GM18909 (cell line): ENCODE results near the gene GUF1.

ENCODE experiments used
- ATAC-seq: cut with Tn5 transposase; IDR thresholded peaks from one replicate; pipeline ENCODE4 v1.9.1; 2021; ENCODE audit warnings: mild to moderate bottlenecking; ENCODE audit not compliant: unreplicated experiment, poor library complexity

The GUF1 gene

GRCh38 chr4:44678094-44679041, at the start of gene GUF1:
GUF1 (plus strand) TSS chr4:44678420; CDS start chr4:44678623, 203 bp downstream.
- peak; percentile 98 for ATAC-seq

- ATAC-seq: peak; percentile 98
Observed at GRCh38 chr4:44629280-44629866, 48.8 kb upstream of the GUF1 start.

DNA sequence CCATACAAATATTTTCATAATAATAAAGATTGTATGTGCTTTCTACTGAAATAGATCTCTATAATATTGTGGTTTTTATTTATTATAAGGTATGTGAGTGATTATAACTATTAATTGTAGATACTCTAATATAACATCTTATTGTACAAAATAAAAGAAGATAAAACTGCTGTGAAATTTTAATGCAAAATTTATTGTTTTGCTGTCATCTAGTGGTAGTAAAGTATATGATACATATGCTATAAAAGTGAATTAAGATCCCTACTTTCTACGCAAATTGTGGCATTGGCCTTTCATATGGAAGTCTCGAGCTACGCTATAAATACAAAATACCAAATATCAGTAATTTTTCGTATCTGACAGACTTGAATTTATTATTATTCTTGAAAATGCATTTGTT, 46.1 kb upstream of the GUF1 start:
- no peak for ATAC-seq

DNA sequence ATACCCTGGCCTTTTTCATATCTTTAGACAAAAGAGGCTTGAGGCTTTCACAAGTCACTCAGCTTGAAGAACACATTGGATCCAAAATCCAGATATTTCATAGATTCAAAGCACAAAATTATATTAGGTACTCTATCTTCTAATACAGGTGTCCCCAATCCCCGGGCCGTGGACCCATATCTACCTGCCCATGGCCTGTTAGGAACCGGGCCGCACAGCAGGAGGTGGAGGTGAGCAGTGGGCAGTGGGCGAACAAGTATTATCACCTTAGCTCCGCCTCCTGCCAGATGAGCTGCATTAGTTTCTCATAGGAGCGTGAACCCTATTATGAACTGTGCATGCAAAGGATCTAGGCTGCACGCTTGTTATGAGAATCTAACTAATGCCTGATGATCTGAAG, 45.5 kb upstream of the GUF1 start:
- ATAC-seq: no peak

DNA sequence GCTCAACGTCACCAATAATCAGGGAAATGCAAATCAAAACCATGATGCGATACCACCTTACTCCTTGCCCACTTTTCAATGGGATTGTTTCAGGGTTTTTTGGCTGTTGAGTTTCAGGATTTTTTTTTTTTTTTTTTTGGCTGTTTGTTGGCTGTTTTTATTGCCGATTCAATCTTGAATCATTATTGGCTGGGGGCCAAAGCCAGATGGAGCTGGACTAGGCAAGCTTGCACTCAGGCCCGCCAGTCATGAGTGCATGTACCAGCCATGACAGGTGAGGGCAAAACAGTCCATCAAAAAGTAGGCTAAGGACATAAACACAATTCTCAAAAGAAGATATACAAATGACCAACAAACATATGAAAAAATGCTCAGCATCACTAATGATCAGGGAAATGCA, 40.1 kb upstream of the GUF1 start:
- ATAC-seq: no peak

DNA sequence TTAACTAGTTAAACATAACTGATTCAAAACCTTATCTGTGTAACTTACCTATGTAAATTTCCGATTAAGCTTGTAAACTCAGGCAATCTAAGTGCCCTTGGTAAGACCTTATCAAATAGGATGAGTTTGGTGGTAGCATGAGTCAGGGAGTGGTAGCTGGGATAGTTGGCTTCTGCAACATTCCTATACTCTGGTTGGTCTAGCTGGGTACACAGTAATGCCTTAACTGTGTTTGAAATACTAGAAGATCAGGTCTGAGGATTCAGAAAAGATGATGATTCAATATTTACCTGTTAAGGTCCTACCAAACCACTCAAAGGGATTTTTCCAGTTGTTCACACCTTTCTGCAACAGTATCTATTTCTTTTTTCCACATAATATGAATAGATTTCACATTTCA, 32.1 kb upstream of the GUF1 start:
- no peak for ATAC-seq

DNA sequence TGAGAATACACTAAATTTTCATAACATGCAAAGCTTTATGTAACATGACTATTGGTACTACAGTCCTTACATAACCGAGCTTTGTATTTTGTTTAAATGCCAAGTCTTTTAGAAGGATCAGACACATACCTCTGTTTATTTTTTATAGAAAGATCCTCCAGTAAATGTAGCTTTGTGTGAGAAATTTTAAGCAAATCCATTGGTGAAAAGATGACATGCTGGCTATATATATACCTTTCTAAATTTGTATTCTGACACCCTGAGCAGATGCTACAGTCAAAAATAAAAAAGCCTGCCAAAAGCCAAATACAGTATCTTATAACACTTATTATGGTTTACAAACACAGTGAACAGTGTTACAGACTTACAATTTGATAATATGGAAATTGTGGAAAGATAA, 26.8 kb upstream of the GUF1 start, which contains the start of gene YIPF7:
TSS of gene YIPF7 (minus strand) at position 201 of the 400 bp plus-strand sequence. CDS start 1,525 bp downstream, outside the sequence.
- ATAC-seq: no peak

DNA sequence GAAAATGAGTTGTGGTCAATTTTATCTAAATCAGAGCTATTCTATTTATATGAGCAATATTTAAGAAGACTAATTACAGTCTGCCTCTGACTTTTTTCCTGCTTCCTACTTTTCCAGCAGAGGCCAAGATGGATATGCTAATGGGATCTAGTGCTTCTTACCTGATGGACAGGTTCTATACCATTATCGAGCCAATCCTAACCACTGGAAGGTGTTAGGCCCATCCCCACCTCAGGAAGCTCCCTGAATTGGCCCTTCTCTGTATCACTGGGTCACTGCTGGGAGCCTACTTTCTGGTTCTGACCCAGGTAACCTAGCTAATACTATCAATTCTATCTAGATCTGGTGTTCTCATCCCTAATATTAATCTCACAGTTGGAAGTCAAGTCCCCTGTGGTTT, 26.2 kb upstream of the GUF1 start:
- ATAC-seq: no peak

DNA sequence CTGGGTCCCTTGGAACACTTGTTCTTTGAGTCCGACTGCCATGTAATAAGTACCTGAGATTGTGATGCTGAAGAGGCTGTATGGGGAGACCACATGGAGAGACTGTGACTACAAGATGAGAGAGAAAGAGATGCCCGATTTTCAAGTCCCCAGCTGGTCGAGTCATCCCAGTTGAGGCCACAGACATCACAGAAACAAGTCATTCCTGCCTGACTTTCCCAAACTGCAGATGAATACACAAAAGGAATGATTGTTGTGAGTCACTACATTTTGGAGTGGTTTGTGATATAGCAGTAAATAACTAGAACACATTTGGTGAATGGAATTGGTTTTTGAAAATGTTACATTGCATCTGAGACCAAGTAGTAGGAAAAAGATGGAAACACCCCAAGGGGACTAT, 17.8 kb upstream of the GUF1 start:
- no peak for ATAC-seq

DNA sequence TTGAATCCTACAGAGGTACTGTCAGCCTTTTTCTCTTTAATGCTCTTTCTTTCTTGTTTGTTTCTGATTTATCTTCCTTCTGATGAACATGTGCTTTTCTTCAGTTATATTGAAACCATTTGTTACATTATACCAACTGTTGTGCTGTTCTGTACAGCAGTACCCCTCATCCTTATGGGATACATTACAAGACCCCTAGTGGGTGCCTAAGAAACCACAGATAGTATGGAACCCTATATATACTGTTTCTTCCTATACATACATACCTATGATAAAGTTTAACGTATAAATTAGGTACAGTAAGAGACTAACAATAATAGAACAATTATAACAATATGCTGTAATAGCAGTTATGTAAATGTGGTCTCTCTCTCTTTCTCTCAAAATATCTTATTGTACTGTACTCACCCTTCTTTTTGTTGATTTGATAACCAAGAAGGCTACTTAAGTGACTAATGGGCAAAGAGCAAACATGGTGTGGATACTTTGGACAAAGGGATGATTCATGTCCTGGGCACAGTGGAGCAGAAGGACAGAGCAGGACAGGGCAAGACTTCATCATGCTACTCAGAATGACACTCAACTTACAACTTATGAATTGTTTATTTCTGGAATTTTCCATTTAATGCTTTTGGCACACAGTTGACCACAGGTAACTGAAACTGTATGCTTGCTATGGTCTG, 16.1 kb upstream of the GUF1 start:
- no peak for ATAC-seq

DNA sequence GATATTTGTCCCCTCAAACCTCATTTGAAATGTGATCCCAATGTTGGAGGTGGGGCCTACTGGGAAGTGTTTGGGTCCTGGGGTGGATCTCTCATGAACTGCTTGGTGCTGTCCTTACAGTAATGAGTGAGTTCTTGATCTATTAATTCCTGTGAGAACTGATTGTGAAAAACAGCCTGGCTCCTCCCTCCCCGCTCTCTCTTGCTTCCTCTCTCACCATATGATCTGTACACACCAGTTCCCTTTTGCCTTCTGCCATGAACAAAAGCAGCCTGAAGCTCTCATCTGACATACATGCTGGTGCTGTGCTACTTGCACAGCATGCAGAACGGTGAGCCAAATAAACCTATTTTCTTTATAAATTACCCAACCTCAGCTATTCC, 15.6 kb upstream of the GUF1 start:
- peak; percentile 61 for ATAC-seq

- no peak for ATAC-seq
Observed at GRCh38 chr4:44663539-44664263, 14.5 kb upstream of the GUF1 start.

DNA sequence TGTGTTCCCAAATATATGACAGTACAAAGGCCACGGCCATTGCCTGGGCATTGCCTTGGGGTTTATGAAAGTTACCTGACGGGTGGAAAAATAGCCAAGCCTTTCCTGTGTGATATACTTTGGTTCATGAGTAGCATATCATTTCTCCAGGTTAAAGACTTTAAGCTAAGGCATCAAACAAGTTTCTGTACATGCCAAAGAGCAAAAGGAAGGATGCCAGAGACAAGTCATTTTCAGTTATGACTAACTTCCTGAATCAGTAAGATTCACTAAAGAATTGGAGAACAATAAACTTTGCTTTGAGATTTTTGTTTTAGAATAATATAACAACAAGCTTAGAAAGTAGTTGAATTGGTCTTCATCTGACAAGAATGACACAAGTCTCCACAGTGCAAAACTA, 9.7 kb upstream of the GUF1 start:
- no peak for ATAC-seq

DNA sequence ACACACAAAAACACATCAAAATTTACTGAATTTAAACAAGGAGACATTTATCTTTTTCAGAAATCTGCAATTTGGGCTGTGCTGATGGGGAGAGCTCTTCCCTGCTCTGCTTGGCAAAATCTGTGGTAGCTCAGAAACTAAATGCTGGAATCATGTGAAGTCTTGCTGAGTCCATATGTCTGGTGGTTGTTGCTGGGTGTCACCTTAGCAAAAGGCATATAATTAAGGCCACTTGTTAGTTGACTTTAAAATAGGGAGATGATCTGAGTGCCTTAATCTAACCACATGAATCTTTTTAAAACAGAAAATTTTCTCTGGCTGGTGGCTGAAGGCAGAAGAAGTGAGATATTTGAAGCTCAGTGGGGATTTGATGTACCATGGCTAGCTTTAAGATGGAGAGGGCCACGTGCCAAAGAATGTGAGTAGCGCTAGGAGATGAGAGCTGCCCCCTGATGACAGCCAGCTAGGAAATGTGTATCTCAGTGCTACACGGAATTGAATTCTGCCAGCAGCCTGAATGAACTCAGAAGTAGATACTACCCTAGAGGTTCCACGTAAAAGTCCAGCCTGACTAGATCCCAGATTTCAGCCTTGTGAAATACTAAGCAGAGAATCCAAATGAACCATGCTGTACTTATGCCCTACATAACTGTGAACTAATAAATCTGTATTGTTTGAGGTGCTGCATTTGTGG, 7.6 kb upstream of the GUF1 start:
- ATAC-seq: no peak

DNA sequence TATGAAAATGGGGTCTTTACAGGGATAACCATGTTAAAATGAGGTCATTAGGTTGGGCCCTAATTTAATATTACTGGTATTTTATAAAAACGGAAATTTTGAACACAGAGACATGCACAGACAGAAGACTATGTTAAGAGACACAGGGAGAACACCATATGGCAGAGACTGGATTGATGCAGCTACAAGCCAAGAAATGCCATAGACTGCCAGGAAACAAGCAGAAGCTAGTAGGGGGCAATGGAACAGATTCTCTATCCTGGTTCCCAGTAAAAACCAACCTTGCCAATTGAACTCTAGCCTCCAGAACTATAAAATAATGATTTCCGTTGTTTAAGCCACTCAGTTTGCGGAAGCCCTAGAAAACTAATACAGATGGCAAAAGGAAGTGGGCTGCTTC, 6.6 kb upstream of the GUF1 start:
- ATAC-seq: no peak

- ATAC-seq: no peak
Observed at GRCh38 chr4:44674471-44674870, 3.7 kb upstream of the GUF1 start.

DNA sequence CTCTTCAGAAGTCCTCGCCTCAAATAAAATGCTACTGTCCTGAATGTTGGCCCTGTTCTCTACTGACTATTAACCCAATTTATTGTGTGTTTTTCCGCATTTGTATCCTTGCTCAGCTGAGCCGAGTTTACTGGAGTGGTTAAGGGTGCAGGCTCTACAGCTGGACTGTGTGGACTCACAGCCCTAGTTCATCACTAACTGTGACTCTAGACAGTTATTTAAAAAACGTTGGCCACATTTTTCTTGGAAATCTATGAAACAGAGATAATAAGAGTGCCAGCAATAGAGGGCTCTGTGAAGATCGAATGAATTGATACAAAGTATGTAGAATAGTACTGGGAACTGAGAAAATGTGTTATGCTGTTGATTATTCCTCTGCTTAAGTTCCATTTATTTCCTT, 2.9 kb upstream of the GUF1 start:
- no peak for ATAC-seq

GRCh38 chr4:44679060-44679459, 840 bp downstream of the GUF1 start:
- ATAC-seq: peak; percentile 5

DNA sequence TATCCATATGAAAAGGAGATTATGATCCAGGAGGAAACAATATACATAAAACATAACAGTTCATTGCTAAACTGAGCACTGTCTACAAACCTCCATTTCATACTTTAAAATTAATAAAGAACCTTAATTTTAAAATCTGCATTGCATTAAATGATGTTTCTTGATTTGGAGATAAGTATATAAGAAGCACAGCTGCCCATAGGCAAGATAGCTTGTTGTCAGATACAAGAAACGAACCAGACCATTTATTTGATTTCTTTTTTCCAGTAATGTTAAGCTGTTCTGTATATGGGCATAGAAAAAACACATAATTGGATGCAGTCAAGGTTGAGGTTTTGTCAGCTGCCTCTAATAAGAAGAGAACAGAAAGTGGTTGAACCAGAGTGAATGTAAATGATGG, 6.4 kb downstream of the GUF1 start:
- ATAC-seq: no peak

GRCh38 chr4:44700427-44700826, 22.2 kb downstream of the GUF1 start:
- no peak for ATAC-seq
